ENCODE results near the gene CAMK1D. TPM values are rescaled to one million over a fixed set of nuclear protein-coding genes. Genes with fewer than 3 reads are reported as not detected.

The CAMK1D gene
- total RNA-seq, 2 donors from 2014 or later, result 4.8 to 14.5 TPM

GRCh38 chr10:12617191-12618175, 268.1 kb downstream of the CAMK1D start:
- TF ChIP-seq POLR2A (IDR thresholded peaks at IDR 0.05), result no peak
- TF ChIP-seq POLR2AphosphoS5 (IDR thresholded peaks at IDR 0.05), result peak; percentile 20
- TF ChIP-seq, protein P1, sequence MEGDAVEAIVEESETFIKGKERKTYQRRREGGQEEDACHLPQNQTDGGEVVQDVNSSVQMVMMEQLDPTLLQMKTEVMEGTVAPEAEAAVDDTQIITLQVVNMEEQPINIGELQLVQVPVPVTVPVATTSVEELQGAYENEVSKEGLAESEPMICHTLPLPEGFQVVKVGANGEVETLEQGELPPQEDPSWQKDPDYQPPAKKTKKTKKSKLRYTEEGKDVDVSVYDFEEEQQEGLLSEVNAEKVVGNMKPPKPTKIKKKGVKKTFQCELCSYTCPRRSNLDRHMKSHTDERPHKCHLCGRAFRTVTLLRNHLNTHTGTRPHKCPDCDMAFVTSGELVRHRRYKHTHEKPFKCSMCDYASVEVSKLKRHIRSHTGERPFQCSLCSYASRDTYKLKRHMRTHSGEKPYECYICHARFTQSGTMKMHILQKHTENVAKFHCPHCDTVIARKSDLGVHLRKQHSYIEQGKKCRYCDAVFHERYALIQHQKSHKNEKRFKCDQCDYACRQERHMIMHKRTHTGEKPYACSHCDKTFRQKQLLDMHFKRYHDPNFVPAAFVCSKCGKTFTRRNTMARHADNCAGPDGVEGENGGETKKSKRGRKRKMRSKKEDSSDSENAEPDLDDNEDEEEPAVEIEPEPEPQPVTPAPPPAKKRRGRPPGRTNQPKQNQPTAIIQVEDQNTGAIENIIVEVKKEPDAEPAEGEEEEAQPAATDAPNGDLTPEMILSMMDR (IDR thresholded peaks at IDR 0.05), result no peak
- DNase-seq (ENCODE audit: low spot score), result no peak
- WGBS, result 50% methylated on average over 15 of the region's 15 CpGs
- Histone ChIP-seq H3K4me1 (replicated peaks) (no peaks in the 10 kb centered on the region), H3K9me3 (no peaks in the 10 kb centered on the region), H3K4me3 (no peak overlapping the region), H3K27ac (no peak overlapping the region), H3K36me3 (no peaks in the 10 kb centered on the region), H3K27me3 (replicated peaks; ENCODE audit: insufficient read depth) (no peaks in the 10 kb centered on the region)
- intact Hi-C loops (cut with DNase I), result no loop called here

DNA sequence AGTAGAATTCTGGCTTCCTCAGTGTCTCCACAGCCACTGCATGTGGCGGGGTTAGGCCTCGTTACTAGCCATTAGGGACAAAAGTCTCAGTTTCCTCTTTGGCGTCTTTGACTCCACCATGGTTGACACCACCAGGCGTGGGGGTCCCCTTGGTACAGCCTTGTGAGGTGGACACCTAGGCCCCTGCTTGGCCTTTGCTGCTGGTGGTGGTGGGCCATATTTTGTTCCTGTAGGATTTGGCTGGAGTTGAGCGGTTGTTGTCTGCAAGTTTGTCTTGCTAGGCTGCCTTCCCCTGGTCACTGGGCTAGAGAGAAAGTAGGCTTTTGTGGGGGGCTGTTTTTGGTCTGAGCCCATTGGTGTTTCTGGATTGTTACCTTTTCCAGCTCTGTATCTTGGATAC, 272.7 kb downstream of the CAMK1D start:
- TF ChIP-seq POLR2A (IDR thresholded peaks at IDR 0.05), result no peak
- TF ChIP-seq, protein P1 (IDR thresholded peaks at IDR 0.05), result no peak
- TF ChIP-seq POLR2AphosphoS5 (IDR thresholded peaks at IDR 0.05), result no peak
- no peaks in the 10 kb centered on the region for H3K4me1 ChIP-seq (replicated peaks)
- H3K27me3 ChIP-seq (replicated peaks; ENCODE audit: insufficient read depth), result no peaks in the 10 kb centered on the region
- intact Hi-C loops (cut with DNase I), result no loop called here
- H3K9me3 ChIP-seq, result no peaks in the 10 kb centered on the region
- H3K27ac ChIP-seq, result no peak overlapping the region
- WGBS, result 85% methylated on average over 5 of the region's 5 CpGs
- H3K36me3 ChIP-seq, result no peaks in the 10 kb centered on the region
- no peak overlapping the region for H3K4me3 ChIP-seq
- no peak for DNase-seq (ENCODE audit: low spot score)

DNA sequence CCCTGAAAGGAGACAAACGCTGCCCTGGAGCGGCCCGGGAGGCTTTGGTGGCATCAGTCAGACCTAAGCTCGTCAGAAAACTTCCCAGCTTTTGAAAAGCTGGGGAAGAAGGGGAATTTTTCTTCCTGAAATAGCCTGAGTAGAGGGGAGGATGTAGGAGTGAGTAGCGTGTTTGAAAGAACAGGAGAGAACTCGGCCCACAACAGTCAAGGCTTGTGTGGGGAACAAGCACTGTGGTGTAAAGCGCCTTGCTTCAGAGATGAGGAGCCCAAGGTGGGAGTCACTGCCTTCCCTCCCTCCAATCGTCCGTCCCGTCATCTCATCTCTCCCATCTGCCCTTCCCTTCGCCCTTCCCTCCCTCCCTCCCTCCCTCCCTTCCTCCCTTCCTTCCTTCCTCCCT, 273.3 kb downstream of the CAMK1D start:
- intact Hi-C loops (cut with DNase I), result no loop called here
- Histone ChIP-seq H3K36me3 (no peaks in the 10 kb centered on the region), H3K4me1 (replicated peaks) (no peaks in the 10 kb centered on the region), H3K27ac (no peak overlapping the region), H3K4me3 (no peak overlapping the region), H3K9me3 (no peaks in the 10 kb centered on the region), H3K27me3 (replicated peaks; ENCODE audit: insufficient read depth) (no peaks in the 10 kb centered on the region)
- 89% methylated on average over 11 of the region's 11 CpGs for WGBS
- DNase-seq (ENCODE audit: low spot score), result no peak
- TF ChIP-seq POLR2A (IDR thresholded peaks at IDR 0.05), result no peak
- no peak for TF ChIP-seq POLR2AphosphoS5 (IDR thresholded peaks at IDR 0.05)
- TF ChIP-seq, protein P1 (IDR thresholded peaks at IDR 0.05), result no peak

DNA sequence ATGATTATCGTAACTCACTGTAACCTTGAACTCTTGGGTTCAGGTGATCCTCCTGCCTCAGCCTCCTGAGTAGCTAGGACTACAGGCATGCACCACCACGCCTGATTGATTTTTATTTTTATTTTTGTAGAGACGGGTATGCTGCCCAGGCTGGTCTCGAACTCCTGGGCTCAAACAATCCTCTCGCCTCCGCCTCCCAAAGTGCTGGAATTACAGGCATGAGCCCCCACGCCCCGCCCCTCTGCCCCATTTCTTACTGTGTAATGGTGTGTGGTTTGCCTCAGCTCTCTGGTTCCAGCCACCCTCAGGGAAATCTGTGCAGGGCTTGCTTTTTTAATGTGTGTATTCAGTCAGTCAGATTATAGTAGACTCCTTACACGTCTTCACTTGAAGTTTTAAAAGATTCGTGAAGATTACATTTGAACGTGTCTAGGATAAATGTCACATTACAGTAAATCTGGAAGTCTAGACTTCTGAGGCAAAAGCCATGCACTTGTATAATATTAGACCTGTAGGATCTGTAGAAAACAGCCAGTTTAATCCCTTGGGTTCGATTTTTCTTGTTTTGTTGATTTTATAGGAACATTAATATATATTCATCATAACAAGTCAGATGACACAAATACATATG, 276.2 kb downstream of the CAMK1D start:
- H3K9me3 ChIP-seq, result no peaks in the 10 kb centered on the region
- H3K4me1 ChIP-seq (replicated peaks), result peaks cover 5% of the 10 kb centered on the region
- H3K4me3 ChIP-seq, result no peak overlapping the region
- no peaks in the 10 kb centered on the region for H3K27me3 ChIP-seq (replicated peaks; ENCODE audit: insufficient read depth)
- no peak overlapping the region for H3K27ac ChIP-seq
- 68% methylated on average over 12 of the region's 12 CpGs for WGBS
- no peaks in the 10 kb centered on the region for H3K36me3 ChIP-seq
- no peak for TF ChIP-seq POLR2AphosphoS5 (IDR thresholded peaks at IDR 0.05)
- TF ChIP-seq POLR2A (IDR thresholded peaks at IDR 0.05), result no peak
- TF ChIP-seq, protein P1 (IDR thresholded peaks at IDR 0.05), result no peak
- no peak for DNase-seq (ENCODE audit: low spot score)
- intact Hi-C loops (cut with DNase I), result no loop called here
